NCI-H1417 treated with DMSO at 0.1 percent for 48 hours (cell line): ENCODE data around the gene DTNB.

ENCODE experiments used
- DNase-seq: peaks from one replicate; lab custom pipeline; 2025; lab: John Stamatoyannopoulos, UW

The DTNB gene

GRCh38 chr2:25497229-25497917 lies 176.0 kb downstream of the DTNB start:
- DNase-seq = no peak

GRCh38 chr2:25494616-25495015 lies 178.8 kb downstream of the DTNB start:
- no peak for DNase-seq

GRCh38 chr2:25493207-25493606 lies 180.2 kb downstream of the DTNB start:
- DNase-seq = no peak

GRCh38 chr2:25492726-25493125 lies 180.7 kb downstream of the DTNB start:
- no peak for DNase-seq

GRCh38 chr2:25491966-25492532 lies 181.3 kb downstream of the DTNB start:
- DNase-seq = no peak

GRCh38 chr2:25491003-25491696 lies 182.2 kb downstream of the DTNB start:
- no peak for DNase-seq

- no peak for DNase-seq
These were observed 183.2 kb downstream of the DTNB start for GRCh38 chr2:25490217-25490616.

- DNase-seq = no peak
These were observed 183.7 kb downstream of the DTNB start for GRCh38 chr2:25489631-25490030.

- no peak for DNase-seq
These were observed 189.6 kb downstream of the DTNB start for GRCh38 chr2:25483607-25484266.

- no peak for DNase-seq
These were observed 191.0 kb downstream of the DTNB start for GRCh38 chr2:25482341-25482740.

GRCh38 chr2:25481381-25482300 lies 191.7 kb downstream of the DTNB start:
- no peak for DNase-seq

GRCh38 chr2:25480561-25480960 lies 192.8 kb downstream of the DTNB start:
- no peak for DNase-seq

GRCh38 chr2:25479761-25480160 lies 193.6 kb downstream of the DTNB start:
- DNase-seq = no peak

GRCh38 chr2:25478736-25479135 lies 194.6 kb downstream of the DTNB start:
- no peak for DNase-seq

GRCh38 chr2:25473758-25474340 lies 199.5 kb downstream of the DTNB start:
- no peak for DNase-seq

- DNase-seq = no peak
These were observed 200.2 kb downstream of the DTNB start for GRCh38 chr2:25473131-25473530.

GRCh38 chr2:25470806-25471205 lies 202.6 kb downstream of the DTNB start:
- DNase-seq = no peak

- DNase-seq = no peak
These were observed 205.6 kb downstream of the DTNB start for GRCh38 chr2:25467743-25468142.

- no peak for DNase-seq
These were observed 211.4 kb downstream of the DTNB start for GRCh38 chr2:25462021-25462420.

GRCh38 chr2:25460261-25460905 lies 213.0 kb downstream of the DTNB start:
- no peak for DNase-seq
